Measurements from ENCODE around the gene AKAP13.
"Not testable (repeated sequence)": the region's sequence is repeated elsewhere in the genome, so short reads cannot be mapped to it uniquely, and the experiment has no call there.

DNA sequence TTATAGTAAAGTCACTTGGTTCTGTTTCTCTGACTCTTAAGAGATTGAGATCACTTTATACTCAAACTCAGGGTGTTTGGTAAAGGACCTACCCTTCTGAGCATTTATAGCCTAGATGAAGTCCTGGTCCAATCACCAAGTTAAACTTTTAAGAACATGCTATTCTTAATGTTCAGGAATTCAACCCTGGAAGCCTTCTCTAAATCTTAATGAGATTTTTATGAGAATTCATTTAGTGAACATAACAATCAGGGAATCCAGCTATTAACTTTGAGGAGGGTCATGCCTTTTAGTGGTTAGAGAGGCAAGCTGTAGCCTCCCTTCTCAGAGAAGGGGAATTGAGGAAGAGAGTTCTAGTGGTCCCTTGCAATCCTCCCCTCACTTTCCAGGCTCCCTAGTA is 104.5 kb downstream of the AKAP13 start:
- not testable (repeated sequence) for TF ChIP-seq CTCF (tag by site-specific recombination; IDR thresholded peaks at IDR 0.05); ZNF692 (tag by site-specific recombination; IDR thresholded peaks at IDR 0.05); ZNF157 (tag by site-specific recombination; IDR thresholded peaks at IDR 0.05); PATZ1 (tag by site-specific recombination; IDR thresholded peaks at IDR 0.05); ZNF404 (tag by site-specific recombination; IDR thresholded peaks at IDR 0.05); ZNF473 (tag by site-specific recombination; IDR thresholded peaks at IDR 0.05); SP2 (tag by site-specific recombination; IDR thresholded peaks at IDR 0.05); ZSCAN18 (tag by site-specific recombination; IDR thresholded peaks at IDR 0.05); ZNF311 (tag by site-specific recombination; IDR thresholded peaks at IDR 0.05; ENCODE audit: borderline replicate concordance); ZBTB1 (tag by site-specific recombination; IDR thresholded peaks at IDR 0.05); ZNF792 (tag by site-specific recombination; IDR thresholded peaks at IDR 0.05)
- TF ChIP-seq, protein P1, sequence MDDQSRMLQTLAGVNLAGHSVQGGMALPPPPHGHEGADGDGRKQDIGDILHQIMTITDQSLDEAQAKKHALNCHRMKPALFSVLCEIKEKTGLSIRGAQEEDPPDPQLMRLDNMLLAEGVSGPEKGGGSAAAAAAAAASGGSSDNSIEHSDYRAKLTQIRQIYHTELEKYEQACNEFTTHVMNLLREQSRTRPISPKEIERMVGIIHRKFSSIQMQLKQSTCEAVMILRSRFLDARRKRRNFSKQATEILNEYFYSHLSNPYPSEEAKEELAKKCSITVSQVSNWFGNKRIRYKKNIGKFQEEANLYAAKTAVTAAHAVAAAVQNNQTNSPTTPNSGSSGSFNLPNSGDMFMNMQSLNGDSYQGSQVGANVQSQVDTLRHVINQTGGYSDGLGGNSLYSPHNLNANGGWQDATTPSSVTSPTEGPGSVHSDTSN (CRISPR knock-in tag; IDR thresholded peaks at IDR 0.05) = not testable (repeated sequence)

Measured in HEK293 (cell line).